GM20000 (cell line): ENCODE results near the gene RNPS1.

Source experiments
- DNase-seq: peaks from one replicate; pipeline ENCODE4 v3.0.0; 2012; ENCODE audit warnings: low spot score
- TF ChIP-seq, protein P1 (sequence below): IDR thresholded peaks from 2 replicates; pipeline ENCODE4 v1.5.1; 2012; ENCODE audit warnings: mild to moderate bottlenecking, control low read depth; ENCODE audit errors: extremely low read depth, missing control alignments

The RNPS1 gene

DNA sequence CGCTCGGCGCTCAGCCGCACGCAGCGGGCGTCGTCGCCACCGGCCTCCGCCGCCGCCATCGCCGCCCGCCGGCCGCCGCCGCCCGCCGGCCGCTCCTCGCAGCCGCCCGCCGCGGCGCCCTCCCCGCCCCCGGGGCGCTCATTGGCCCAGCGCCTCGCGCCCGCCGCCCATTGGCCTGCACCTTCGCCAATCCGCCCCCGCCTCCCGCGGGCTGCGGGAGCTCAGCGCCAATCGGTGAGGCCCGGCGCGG lies 53.3 kb downstream of the RNPS1 start, which contains the start of gene PGP:
Gene PGP (minus strand): TSS at position 122 of the 250 bp plus-strand sequence. CDS start 63 bp downstream, at position 59.
- DNase-seq: no peak
- TF ChIP-seq, protein P1, sequence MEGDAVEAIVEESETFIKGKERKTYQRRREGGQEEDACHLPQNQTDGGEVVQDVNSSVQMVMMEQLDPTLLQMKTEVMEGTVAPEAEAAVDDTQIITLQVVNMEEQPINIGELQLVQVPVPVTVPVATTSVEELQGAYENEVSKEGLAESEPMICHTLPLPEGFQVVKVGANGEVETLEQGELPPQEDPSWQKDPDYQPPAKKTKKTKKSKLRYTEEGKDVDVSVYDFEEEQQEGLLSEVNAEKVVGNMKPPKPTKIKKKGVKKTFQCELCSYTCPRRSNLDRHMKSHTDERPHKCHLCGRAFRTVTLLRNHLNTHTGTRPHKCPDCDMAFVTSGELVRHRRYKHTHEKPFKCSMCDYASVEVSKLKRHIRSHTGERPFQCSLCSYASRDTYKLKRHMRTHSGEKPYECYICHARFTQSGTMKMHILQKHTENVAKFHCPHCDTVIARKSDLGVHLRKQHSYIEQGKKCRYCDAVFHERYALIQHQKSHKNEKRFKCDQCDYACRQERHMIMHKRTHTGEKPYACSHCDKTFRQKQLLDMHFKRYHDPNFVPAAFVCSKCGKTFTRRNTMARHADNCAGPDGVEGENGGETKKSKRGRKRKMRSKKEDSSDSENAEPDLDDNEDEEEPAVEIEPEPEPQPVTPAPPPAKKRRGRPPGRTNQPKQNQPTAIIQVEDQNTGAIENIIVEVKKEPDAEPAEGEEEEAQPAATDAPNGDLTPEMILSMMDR: no peak

DNA sequence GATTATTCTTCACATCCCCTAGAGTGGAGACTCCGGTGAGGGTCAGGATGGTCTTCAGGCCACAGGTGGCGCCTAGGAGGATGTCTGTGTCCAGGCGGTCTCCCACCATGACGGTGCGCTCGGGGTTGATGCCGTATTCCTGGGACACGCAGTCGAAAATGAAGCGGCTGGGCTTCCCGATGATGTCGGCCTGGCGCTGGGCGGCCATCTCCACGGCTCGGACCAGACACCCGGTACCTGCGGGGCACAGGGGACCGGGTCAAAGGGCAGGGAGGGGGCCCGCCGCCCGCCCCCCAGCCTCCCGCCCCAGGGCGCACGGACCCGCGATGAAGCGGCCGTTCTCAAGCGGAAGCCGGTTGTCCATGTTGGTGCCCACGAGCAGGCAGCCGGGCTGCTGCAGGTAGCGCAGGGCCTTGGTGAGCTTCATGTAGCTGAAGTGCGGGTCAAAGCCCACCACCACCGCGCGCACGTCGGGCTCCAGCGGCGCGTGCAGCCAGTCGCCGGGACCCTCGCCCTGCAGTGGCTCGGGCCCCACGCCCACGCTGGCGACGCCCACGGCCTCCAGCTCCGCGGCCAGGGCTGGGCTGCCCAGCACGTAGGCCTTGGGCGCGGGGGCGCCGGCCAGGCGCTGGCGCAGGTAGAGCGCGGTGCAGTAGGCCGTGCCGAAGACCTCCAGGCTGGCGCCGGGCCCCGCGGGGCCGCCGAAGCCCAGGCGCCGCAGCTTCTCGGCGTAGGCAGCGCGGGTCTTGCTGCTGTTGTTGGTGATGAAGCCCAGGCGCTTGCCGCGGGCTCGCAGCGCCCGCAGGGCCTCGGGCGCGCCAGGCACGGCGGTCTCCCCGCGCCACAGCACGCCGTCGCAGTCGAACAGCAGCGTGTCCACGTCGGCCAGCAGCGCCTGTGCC lies 53.9 kb downstream of the RNPS1 start:
- DNase-seq: no peak
- TF ChIP-seq, protein P1: no peak

DNA sequence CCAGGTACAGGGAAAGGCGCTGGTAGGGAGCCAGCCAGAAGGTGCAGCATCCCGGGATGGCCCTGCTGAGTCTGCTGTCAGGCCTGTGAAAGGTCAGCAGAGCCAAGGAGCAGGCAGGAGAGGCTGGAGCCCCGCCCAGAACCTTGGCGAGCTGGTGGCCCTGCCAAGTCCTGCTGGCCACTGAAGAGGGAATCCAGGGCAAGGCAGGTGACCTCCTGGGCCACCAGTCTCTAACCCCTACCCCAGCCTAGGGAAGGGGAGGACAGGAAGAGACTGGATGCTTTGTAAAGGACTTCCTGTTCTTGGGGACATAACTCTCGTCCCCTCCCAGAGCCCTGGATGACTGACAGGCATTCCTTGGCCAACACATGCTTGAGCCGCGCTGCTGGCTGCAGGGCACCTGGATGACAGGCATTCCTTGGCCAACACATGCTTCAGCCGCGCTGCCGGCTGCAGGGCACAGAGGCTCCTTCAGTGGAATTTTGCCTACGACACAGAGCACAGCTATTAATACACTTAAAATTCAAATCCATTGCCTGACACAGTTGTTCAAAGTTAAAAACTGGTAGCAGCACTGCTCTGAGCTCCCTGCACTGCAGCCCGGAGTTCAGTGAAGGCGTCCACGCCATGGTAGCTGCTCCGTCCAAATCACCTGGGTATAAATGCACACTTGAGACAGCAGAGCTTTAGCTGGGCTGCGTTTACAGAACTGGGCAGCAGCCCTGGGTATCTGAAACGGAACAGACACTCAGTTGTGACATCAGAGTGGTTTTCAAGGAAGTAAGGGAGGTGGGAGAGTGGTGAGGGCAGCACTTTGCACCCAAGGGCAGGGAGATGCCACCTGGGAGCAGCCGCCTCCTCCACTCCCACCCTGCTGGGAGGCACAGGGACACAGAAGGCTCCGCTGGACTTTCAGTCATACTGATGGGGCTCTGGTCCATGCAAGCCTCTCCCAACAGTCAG lies 55.3 kb downstream of the RNPS1 start:
- TF ChIP-seq, protein P1: no peak
- no peak for DNase-seq

DNA sequence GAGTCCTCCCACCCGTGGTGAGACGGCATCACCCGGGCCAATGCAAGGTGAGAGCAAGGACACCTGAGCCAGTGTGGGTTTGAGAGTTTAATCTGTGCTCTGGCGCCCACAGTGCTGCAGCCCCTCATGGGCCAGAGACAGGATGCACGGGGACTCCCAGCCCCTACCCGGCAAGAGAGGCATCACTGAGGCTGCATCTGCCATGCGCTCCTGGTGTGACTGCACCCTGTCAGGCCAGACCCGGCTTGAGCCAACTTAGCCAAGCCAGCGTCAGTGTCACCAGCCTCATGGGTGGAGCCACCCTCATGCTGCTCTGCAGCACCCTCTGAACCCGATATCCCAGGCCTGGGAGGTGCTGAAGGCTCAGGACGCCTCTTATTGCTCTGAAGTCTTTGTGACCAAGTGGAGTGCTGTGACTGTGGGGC lies 56.0 kb downstream of the RNPS1 start:
- no peak for DNase-seq
- TF ChIP-seq, protein P1: no peak

DNA sequence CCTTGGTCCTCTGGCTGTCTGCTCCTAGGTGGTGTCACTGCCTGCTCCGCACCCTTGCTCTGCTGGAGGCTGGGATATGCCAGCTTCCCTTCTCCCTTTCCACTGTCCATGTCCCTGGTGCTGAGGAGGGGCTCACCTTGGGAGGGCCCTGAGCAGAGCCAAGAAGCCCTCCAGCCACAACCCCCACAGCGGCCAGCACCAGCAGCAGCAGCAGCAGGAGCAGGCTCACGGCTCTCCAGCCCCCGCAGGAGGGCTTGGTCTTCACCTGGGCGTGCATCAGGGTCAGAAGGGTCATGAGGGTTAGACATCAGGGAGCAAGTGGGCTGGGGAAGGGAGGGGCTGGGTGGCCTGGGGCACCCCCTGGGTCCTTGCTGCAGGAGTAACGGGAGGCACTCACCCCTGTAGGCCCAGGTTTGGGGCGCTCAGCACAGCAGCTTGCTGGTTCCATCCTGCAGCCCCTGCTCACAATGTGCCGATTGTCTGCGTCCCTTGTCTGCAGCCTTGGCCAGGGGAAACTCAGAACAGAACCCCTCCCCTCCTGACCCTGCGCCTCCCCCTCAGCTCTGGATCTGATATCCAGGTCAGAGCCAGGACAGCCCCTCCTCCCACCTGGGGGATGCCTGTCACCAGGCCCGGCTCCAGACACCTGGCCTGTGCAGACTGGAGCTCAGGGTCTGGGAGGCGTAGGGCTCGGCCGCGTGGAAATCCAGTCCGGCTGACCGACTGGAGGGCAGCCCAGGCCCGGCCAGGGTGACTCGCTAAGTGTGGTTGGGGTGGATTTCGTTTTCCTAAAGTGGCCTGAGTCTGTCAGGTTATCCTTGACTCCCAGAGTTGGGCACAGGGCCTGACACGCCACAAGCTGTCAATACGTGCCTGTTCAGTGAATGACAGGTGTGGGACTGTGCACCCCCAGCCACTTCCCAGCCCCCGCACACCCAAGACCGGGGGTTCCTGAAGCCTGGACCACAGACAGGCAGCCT lies 57.2 kb downstream of the RNPS1 start, which contains the start of gene BRICD5:
Gene BRICD5 (minus strand): TSS at position 478 of the 980 bp plus-strand sequence. CDS start 30 bp downstream, at position 448.
- TF ChIP-seq, protein P1: no peak
- DNase-seq: no peak

DNA sequence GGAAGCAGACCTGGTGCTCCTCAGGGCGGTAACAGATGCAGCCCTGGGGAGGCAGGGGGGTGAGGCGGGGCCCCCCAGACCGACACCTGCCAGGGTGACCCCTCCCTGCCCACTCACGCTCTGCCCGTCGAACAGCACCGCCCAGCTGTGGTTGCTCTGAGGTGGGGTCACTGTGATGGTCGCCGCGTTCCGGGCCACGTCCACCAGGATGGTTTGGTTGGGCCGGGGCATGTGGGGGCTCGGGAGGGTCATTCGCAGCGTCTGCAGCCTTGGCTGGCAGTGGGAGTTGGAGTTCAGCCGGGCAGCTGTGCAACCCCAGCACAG lies 58.0 kb downstream of the RNPS1 start:
- TF ChIP-seq, protein P1: no peak
- no peak for DNase-seq
